Measurements from ENCODE around the gene FGF6. TPM values are rescaled to one million over a fixed set of nuclear protein-coding genes. Genes with fewer than 3 reads are reported as not detected.

FGF6 gene
- total and polyA plus RNA-seq, 2 experiments from 2014 or later = not detected

GRCh38 chr12:4393211-4393610 is 52.4 kb downstream of the FGF6 start:
- Mint-ChIP-seq H3K36me3 (ENCODE audit: low read depth) (no peaks in the 10 kb centered on the region), H3K9me3 (no peaks in the 10 kb centered on the region; the same call in 2 of the 3 replicates), H3K27me3 (ENCODE audit: insufficient read depth, low read depth, poor library complexity) (peaks cover 5% of the 10 kb centered on the region), H3K4me1 (no peaks in the 10 kb centered on the region; the same call in 2 of the 3 replicates), H3K27ac (no peak overlapping the region), H3K4me3 (no peak overlapping the region)
- Histone ChIP-seq H3K4me2 (no peak overlapping the region), H3K79me2 (replicated peaks; ENCODE audit: insufficient read depth) (no peaks in the 10 kb centered on the region), H3K36me3 (ENCODE audit: insufficient read depth) (no peaks in the 10 kb centered on the region), H3K27ac (ENCODE audit: low read depth) (no peak overlapping the region), H2AFZ (no peak overlapping the region), H3K4me3 (no peak overlapping the region), H3F3A (replicated peaks; ENCODE audit: low read depth) (no peaks in the 10 kb centered on the region), H3K27me3 (ENCODE audit: insufficient read depth) (no peaks in the 10 kb centered on the region), H3K9me2 (ENCODE audit: insufficient read depth) (peaks cover 12% of the 10 kb centered on the region; the same call in 1 of the 2 replicates), H3K4me1 (ENCODE audit: insufficient read depth) (no peaks in the 10 kb centered on the region), H4K20me1 (replicated peaks; ENCODE audit: insufficient read depth) (no peaks in the 10 kb centered on the region)
- ATAC-seq (no peak), DNase-seq (ENCODE audit: low spot score) (no peak)
- TF ChIP-seq EZH2phosphoT487 (IDR thresholded peaks at IDR 0.05; ENCODE audit: unreplicated experiment) = no peak
- TF ChIP-seq POLR2AphosphoS5 (IDR thresholded peaks at IDR 0.05; ENCODE audit: low read depth) = no peak
- no peak for TF ChIP-seq ZNF114 (CRISPR knock-in tag; IDR thresholded peaks at IDR 0.05)

- Histone ChIP-seq H3K79me2 (replicated peaks; ENCODE audit: insufficient read depth) (no peaks in the 10 kb centered on the region), H2AFZ (no peak overlapping the region), H4K20me1 (replicated peaks; ENCODE audit: insufficient read depth) (no peaks in the 10 kb centered on the region), H3K4me1 (ENCODE audit: insufficient read depth) (no peaks in the 10 kb centered on the region), H3K4me2 (no peak overlapping the region), H3K9me2 (ENCODE audit: insufficient read depth) (peaks cover 12% of the 10 kb centered on the region; the same call in 1 of the 2 replicates), H3K4me3 (no peak overlapping the region), H3F3A (replicated peaks; ENCODE audit: low read depth) (no peaks in the 10 kb centered on the region), H3K27me3 (ENCODE audit: insufficient read depth) (no peaks in the 10 kb centered on the region), H3K36me3 (ENCODE audit: insufficient read depth) (no peaks in the 10 kb centered on the region), H3K27ac (ENCODE audit: low read depth) (no peak overlapping the region)
- H3K36me3 Mint-ChIP-seq (ENCODE audit: low read depth) = no peaks in the 10 kb centered on the region
- ATAC-seq (no peak), DNase-seq (ENCODE audit: low spot score) (no peak)
- H3K9me3 Mint-ChIP-seq = no peaks in the 10 kb centered on the region; the same call in 2 of the 3 replicates
- no peaks in the 10 kb centered on the region; the same call in 2 of the 3 replicates for H3K4me1 Mint-ChIP-seq
- no peak for TF ChIP-seq POLR2AphosphoS5 (IDR thresholded peaks at IDR 0.05; ENCODE audit: low read depth)
- TF ChIP-seq EZH2phosphoT487 (IDR thresholded peaks at IDR 0.05; ENCODE audit: unreplicated experiment) = no peak
- no peak for TF ChIP-seq CTCF (conservative IDR thresholded peaks at IDR 0.05; ENCODE audit: low read depth in 2 of 2)
- no peak for TF ChIP-seq ZNF331 (CRISPR knock-in tag; IDR thresholded peaks at IDR 0.05; ENCODE audit: low read depth)
- TF ChIP-seq CREB1 (CRISPR knock-in tag; IDR thresholded peaks at IDR 0.05; ENCODE audit: low read depth) = no peak
- no peak for TF ChIP-seq EZH2 (IDR thresholded peaks at IDR 0.05; ENCODE audit: low read depth, unreplicated experiment)
- TF ChIP-seq JUNB (IDR thresholded peaks at IDR 0.05; ENCODE audit: unreplicated experiment) = no peak
- TF ChIP-seq ETS1 (IDR thresholded peaks at IDR 0.05) = no peak
- TF ChIP-seq STAT1 (IDR thresholded peaks at IDR 0.05; ENCODE audit: unreplicated experiment) = no peak
- no peak for TF ChIP-seq ZNF462 (CRISPR knock-in tag; IDR thresholded peaks at IDR 0.05)
- no peak overlapping the region for H3K27ac Mint-ChIP-seq
- H3K4me3 Mint-ChIP-seq = no peak overlapping the region
- peaks cover 5% of the 10 kb centered on the region for H3K27me3 Mint-ChIP-seq (ENCODE audit: insufficient read depth, low read depth, poor library complexity)
Measured at GRCh38 chr12:4392223-4392742, 53.3 kb downstream of the FGF6 start.

Measured in GM23338 (cell line).